ENCODE results near the gene SCUBE3.

The SCUBE3 gene

DNA sequence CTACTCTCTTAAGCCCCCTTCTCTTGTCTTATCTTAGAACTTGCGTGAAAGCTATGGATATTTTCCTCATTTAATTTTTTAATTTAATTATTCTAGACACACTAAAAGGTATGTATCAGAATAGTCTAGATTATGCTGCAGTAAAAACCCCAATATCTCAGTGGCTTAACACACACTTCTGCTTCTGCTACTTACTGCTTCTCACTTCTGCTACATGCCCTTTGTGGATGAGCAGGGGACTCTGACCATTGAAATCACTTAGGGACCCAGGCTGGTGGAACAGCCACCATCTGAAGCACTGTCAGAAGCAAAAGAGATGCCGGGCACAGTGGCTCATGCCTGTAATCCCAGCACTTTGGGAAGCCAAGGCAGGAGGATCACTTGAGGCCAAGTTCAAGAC, 27.2 kb upstream of the SCUBE3 start:
- Histone ChIP-seq H3K4me2 (ENCODE audit: low read depth, low read length, poor library complexity, severe bottlenecking) (no peak overlapping the region), H3K9me3 (ENCODE audit: insufficient read depth, low read depth, low read length) (no peaks in the 10 kb centered on the region), H3K4me1 (ENCODE audit: insufficient read depth, low read length, poor library complexity, severe bottlenecking) (peaks cover 7% of the 10 kb centered on the region), H3K9me2 (replicated peaks; ENCODE audit: low read depth, low read length) (no peaks in the 10 kb centered on the region), H3K9ac (ENCODE audit: low read depth, low read length, poor library complexity, severe bottlenecking) (no peak overlapping the region), H3F3A (ENCODE audit: low read depth) (no peaks in the 10 kb centered on the region), H3K27me3 (ENCODE audit: insufficient read depth, low read length, poor library complexity, severe bottlenecking) (no peaks in the 10 kb centered on the region), H3K4me3 (ENCODE audit: low read length, poor library complexity, severe bottlenecking) (no peak overlapping the region), H4K20me1 (ENCODE audit: insufficient read depth, low read length, poor library complexity, severe bottlenecking) (no peaks in the 10 kb centered on the region), H3K36me3 (ENCODE audit: insufficient read depth, low read length) (no peaks in the 10 kb centered on the region), H2AFZ (ENCODE audit: low read length) (no peak overlapping the region), H3K79me2 (ENCODE audit: insufficient read depth, low read length) (no peaks in the 10 kb centered on the region)
- TF ChIP-seq, protein P1, sequence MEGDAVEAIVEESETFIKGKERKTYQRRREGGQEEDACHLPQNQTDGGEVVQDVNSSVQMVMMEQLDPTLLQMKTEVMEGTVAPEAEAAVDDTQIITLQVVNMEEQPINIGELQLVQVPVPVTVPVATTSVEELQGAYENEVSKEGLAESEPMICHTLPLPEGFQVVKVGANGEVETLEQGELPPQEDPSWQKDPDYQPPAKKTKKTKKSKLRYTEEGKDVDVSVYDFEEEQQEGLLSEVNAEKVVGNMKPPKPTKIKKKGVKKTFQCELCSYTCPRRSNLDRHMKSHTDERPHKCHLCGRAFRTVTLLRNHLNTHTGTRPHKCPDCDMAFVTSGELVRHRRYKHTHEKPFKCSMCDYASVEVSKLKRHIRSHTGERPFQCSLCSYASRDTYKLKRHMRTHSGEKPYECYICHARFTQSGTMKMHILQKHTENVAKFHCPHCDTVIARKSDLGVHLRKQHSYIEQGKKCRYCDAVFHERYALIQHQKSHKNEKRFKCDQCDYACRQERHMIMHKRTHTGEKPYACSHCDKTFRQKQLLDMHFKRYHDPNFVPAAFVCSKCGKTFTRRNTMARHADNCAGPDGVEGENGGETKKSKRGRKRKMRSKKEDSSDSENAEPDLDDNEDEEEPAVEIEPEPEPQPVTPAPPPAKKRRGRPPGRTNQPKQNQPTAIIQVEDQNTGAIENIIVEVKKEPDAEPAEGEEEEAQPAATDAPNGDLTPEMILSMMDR (conservative IDR thresholded peaks at IDR 0.05; ENCODE audit: low read length) = no peak
- TF ChIP-seq EZH2phosphoT487 (IDR thresholded peaks at IDR 0.05; ENCODE audit: borderline replicate concordance) = no peak

DNA sequence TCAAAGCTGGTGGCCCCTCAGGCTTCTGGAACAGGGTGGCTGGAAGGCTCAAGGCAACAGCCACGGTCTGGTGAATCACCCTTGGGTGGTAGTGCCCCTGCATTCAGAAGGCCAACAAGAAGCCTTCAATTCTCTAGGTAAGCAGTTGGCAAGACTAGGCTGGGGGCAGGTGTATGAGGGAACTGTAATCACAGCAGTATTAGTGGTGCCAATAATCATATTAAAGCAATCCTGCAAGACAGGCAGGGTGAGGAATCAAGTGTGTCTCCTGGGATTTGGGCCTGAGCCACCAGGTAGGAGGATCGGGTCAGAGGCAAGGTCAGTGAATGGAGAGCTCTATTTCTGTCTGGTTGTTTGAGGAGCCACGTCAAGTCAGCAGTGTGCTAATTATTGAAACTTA, 24.9 kb upstream of the SCUBE3 start:
- H3K9ac ChIP-seq (ENCODE audit: low read depth, low read length, poor library complexity, severe bottlenecking) = no peak overlapping the region
- no peaks in the 10 kb centered on the region for H3K9me2 ChIP-seq (replicated peaks; ENCODE audit: low read depth, low read length)
- no peaks in the 10 kb centered on the region for H3K36me3 ChIP-seq (ENCODE audit: insufficient read depth, low read length)
- H3F3A ChIP-seq (ENCODE audit: low read depth) = no peaks in the 10 kb centered on the region
- no peak overlapping the region for H3K4me2 ChIP-seq (ENCODE audit: low read depth, low read length, poor library complexity, severe bottlenecking)
- TF ChIP-seq, protein P1 (conservative IDR thresholded peaks at IDR 0.05; ENCODE audit: low read length) = no peak
- TF ChIP-seq EZH2phosphoT487 (IDR thresholded peaks at IDR 0.05; ENCODE audit: borderline replicate concordance) = no peak
- H3K4me3 ChIP-seq (ENCODE audit: low read length, poor library complexity, severe bottlenecking) = no peak overlapping the region
- H2AFZ ChIP-seq (ENCODE audit: low read length) = no peak overlapping the region
- H3K79me2 ChIP-seq (ENCODE audit: insufficient read depth, low read length) = no peaks in the 10 kb centered on the region
- H3K27me3 ChIP-seq (ENCODE audit: insufficient read depth, low read length, poor library complexity, severe bottlenecking) = no peaks in the 10 kb centered on the region
- H3K9me3 ChIP-seq (ENCODE audit: insufficient read depth, low read depth, low read length) = no peaks in the 10 kb centered on the region
- H3K4me1 ChIP-seq (ENCODE audit: insufficient read depth, low read length, poor library complexity, severe bottlenecking) = peaks cover 7% of the 10 kb centered on the region
- H4K20me1 ChIP-seq (ENCODE audit: insufficient read depth, low read length, poor library complexity, severe bottlenecking) = no peaks in the 10 kb centered on the region

DNA sequence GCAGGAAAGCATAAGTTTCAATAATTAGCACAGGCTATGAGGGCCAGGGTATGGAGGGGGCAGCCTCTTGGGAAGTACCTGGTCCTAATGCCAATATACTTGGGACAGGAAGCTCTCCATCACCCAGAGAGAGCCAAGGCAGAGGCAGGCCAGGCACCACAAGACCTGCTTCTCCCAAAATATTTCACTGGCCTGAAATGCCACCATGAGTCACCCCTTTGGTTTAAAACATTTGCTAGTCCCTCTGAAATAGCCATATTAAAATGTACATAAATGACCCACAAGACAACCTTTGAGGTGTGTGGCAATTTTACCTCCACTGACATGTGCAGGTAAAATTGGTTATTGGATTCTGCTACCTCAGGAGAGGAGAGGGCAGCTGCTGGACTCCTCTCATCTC, 23.4 kb upstream of the SCUBE3 start:
- Histone ChIP-seq H3K4me1 (ENCODE audit: insufficient read depth, low read length, poor library complexity, severe bottlenecking) (peaks cover 7% of the 10 kb centered on the region), H3K9ac (ENCODE audit: low read depth, low read length, poor library complexity, severe bottlenecking) (no peak overlapping the region)
- TF ChIP-seq, protein P1 (conservative IDR thresholded peaks at IDR 0.05; ENCODE audit: low read length) = no peak
- TF ChIP-seq EZH2phosphoT487 (IDR thresholded peaks at IDR 0.05; ENCODE audit: borderline replicate concordance) = no peak

More for the DNA sequence above, 23.4 kb upstream of the SCUBE3 start:
- Histone ChIP-seq H4K20me1 (ENCODE audit: insufficient read depth, low read length, poor library complexity, severe bottlenecking) (no peaks in the 10 kb centered on the region), H2AFZ (ENCODE audit: low read length) (no peak overlapping the region), H3F3A (ENCODE audit: low read depth) (no peaks in the 10 kb centered on the region), H3K79me2 (ENCODE audit: insufficient read depth, low read length) (no peaks in the 10 kb centered on the region), H3K4me2 (ENCODE audit: low read depth, low read length, poor library complexity, severe bottlenecking) (no peak overlapping the region), H3K9me2 (replicated peaks; ENCODE audit: low read depth, low read length) (no peaks in the 10 kb centered on the region), H3K4me3 (ENCODE audit: low read length, poor library complexity, severe bottlenecking) (no peak overlapping the region), H3K9me3 (ENCODE audit: insufficient read depth, low read depth, low read length) (no peaks in the 10 kb centered on the region), H3K36me3 (ENCODE audit: insufficient read depth, low read length) (no peaks in the 10 kb centered on the region), H3K27me3 (ENCODE audit: insufficient read depth, low read length, poor library complexity, severe bottlenecking) (no peaks in the 10 kb centered on the region)
